A549 (cell line): ENCODE results near the gene GP1BA. TPM values are rescaled to one million over a fixed set of nuclear protein-coding genes. Genes with fewer than 3 reads are reported as not detected.

Source experiments
- ATAC-seq, 2 experiments: fragments of 200-7000 bp in 1 of 2; fragments of >200 bp in 1 of 2; cut with Nextera tagmentation in 1 of 2; cut with Tn5 transposase in 1 of 2; 3 replicates each; pipeline versions ENCODE4 v1.8.0 to v1.9.1; 2018 to 2020; ENCODE audit warnings: mild to moderate bottlenecking in 1 of 2, moderate library complexity in 1 of 2
- CTCF ChIA-PET: fragments of 300-600 bp; sonication (Branson Sonifier 250); formaldehyde crosslinking; extraction: SDS; loops from one replicate; lab custom pipeline; 2021; ENCODE audit warnings: antibody characterized with exemption, inconsistent platforms; lab: Yijun Ruan, JAX
- POLR2A ChIA-PET: fragments of 350-600 bp; formaldehyde crosslinking; extraction: SDS; loops from one replicate; lab custom pipeline; 2021; ENCODE audit warnings: antibody characterized with exemption, inconsistent platforms; lab: Yijun Ruan, JAX
- DNase-seq, 2 experiments: peaks; one replicate each; pipeline versions ENCODE4 v3.0.0 to v3.0.0-alpha.2; 2011 to 2016; ENCODE audit warnings: low read depth in 1 of 2, low spot score in 1 of 2
- FAIRE-seq: peaks from 2 replicates; lab custom pipeline; 2011; peaks lifted over from hg19 to GRCh38; lab: Jason Lieb, UNC
- H3K27ac ChIP-seq, 2 experiments: fragments of >200 bp; sonication (Bioruptor Twin); formaldehyde crosslinking; 3 replicates each; pipeline ENCODE4 v1.5.1; 2016 to 2017
- H3K4me1 ChIP-seq: fragments of >200 bp; sonication (Bioruptor Twin); formaldehyde crosslinking; 3 replicates; pipeline ENCODE4 v1.6.1; 2016
- H3K4me2 ChIP-seq: fragments of >200 bp; sonication (Bioruptor Twin); formaldehyde crosslinking; 3 replicates; pipeline ENCODE4 v1.6.1; 2016
- H3K4me3 ChIP-seq: fragments of >200 bp; sonication (Bioruptor Twin); formaldehyde crosslinking; 3 replicates; pipeline ENCODE4 v1.5.1; 2016
- H3K9me3 ChIP-seq: fragments of >200 bp; sonication (Bioruptor Twin); formaldehyde crosslinking; 3 replicates; pipeline ENCODE4 v1.6.1; 2016
- CBX2 ChIP-seq: fragments of 200-600 bp; sonication (generic); IDR thresholded peaks from 2 replicates; pipeline ENCODE4 v1.6.1; 2016; ENCODE audit warnings: low read depth, mild to moderate bottlenecking, borderline replicate concordance
- CBX8 ChIP-seq: fragments of 200-600 bp; sonication (generic); IDR thresholded peaks from 2 replicates; pipeline ENCODE4 v1.6.1; 2016
- CEBPB ChIP-seq, 2 experiments: fragments of >200 bp in 1 of 2; sonication (Bioruptor Twin) in 1 of 2; formaldehyde crosslinking in 1 of 2; IDR thresholded peaks; 2 replicates each; pipeline ENCODE4 v1.6.1; 2012 to 2016
- CHD2 ChIP-seq: fragments of 150-350 bp; IDR thresholded peaks from 2 replicates; pipeline ENCODE4 v1.6.1; 2014; ENCODE audit warnings: low read length; ENCODE audit not compliant: partially characterized antibody
- EHMT2 ChIP-seq: fragments of 200-600 bp; sonication (generic); IDR thresholded peaks from 2 replicates; pipeline ENCODE4 v1.6.1; 2016; ENCODE audit warnings: antibody characterized with exemption, low read depth, mild to moderate bottlenecking, moderate library complexity
- EP300 ChIP-seq, 2 experiments: fragments of >200 bp; sonication (Bioruptor Twin); formaldehyde crosslinking; IDR thresholded peaks; 2 replicates in 1 of 2; 3 replicates in 1 of 2; pipeline ENCODE4 v1.6.1; 2016 to 2017
- ESRRA ChIP-seq: fragments of 150-350 bp; IDR thresholded peaks from 2 replicates; pipeline ENCODE4 v1.6.1; 2014; ENCODE audit warnings: mild to moderate bottlenecking, low read length, borderline replicate concordance
- FOXS1 ChIP-seq: fragments of 250-450 bp; sonication (Bioruptor Pico); IDR thresholded peaks from 2 replicates; pipeline ENCODE4 v1.5.0; 2020; ENCODE audit warnings: mild to moderate bottlenecking, moderate library complexity
- GATA3 ChIP-seq: IDR thresholded peaks from 2 replicates; pipeline ENCODE4 v1.6.1; 2012; ENCODE audit warnings: borderline replicate concordance
- HDAC2 ChIP-seq: fragments of 200-600 bp; sonication (generic); IDR thresholded peaks from 2 replicates; pipeline ENCODE4 v1.6.1; 2016
- HOXA7 ChIP-seq: fragments of 250-450 bp; sonication (Bioruptor Pico); IDR thresholded peaks from 2 replicates; pipeline ENCODE4 v1.5.0; 2020; ENCODE audit warnings: mild to moderate bottlenecking, moderate library complexity
- HOXB13 ChIP-seq: fragments of 250-450 bp; sonication (Bioruptor Pico); IDR thresholded peaks from 2 replicates; pipeline ENCODE4 v1.5.0; 2020; ENCODE audit warnings: low read depth, mild to moderate bottlenecking, moderate library complexity
- HOXB5 ChIP-seq: fragments of 250-450 bp; sonication (Bioruptor Pico); IDR thresholded peaks from 2 replicates; pipeline ENCODE4 v1.5.0; 2020; ENCODE audit warnings: mild to moderate bottlenecking, moderate library complexity
- KDM1A ChIP-seq: fragments of 200-600 bp; sonication (generic); IDR thresholded peaks from 2 replicates; pipeline ENCODE4 v1.6.1; 2016; ENCODE audit warnings: low read depth, mild to moderate bottlenecking
- KDM5A ChIP-seq: fragments of 200-600 bp; sonication (generic); IDR thresholded peaks from 2 replicates; pipeline ENCODE4 v1.6.1; 2016; ENCODE audit warnings: antibody characterized with exemption, mild to moderate bottlenecking
- MYC ChIP-seq: IDR thresholded peaks from 2 replicates; pipeline ENCODE4 v1.6.1; 2012; ENCODE audit warnings: mild to moderate bottlenecking, inconsistent platforms, low read length, improper control_type of control experiment, borderline replicate concordance
- NFE2L2 ChIP-seq: fragments of 150-350 bp; conservative IDR thresholded peaks from 2 replicates; pipeline ENCODE4 v1.6.1; 2014; ENCODE audit warnings: low read length
- PHF8 ChIP-seq: fragments of 200-600 bp; sonication (generic); IDR thresholded peaks from 2 replicates; pipeline ENCODE4 v1.6.1; 2016; ENCODE audit warnings: low read depth, mild to moderate bottlenecking, antibody characterized with exemption, moderate library complexity, borderline replicate concordance
- POLR2AphosphoS2 ChIP-seq: conservative IDR thresholded peaks from 2 replicates; pipeline ENCODE4 v1.6.1; 2012; ENCODE audit warnings: low read length, improper control_type of control experiment, inconsistent platforms
- RAD21 ChIP-seq, 2 experiments: fragments of >200 bp in 1 of 2; sonication (Bioruptor Twin) in 1 of 2; formaldehyde crosslinking in 1 of 2; IDR thresholded peaks in 1 of 2; conservative IDR thresholded peaks in 1 of 2; 2 replicates in 1 of 2; 3 replicates in 1 of 2; pipeline ENCODE4 v1.6.1; 2012 to 2018; ENCODE audit warnings: inconsistent platforms in 1 of 2
- RCOR1 ChIP-seq: fragments of 150-350 bp; IDR thresholded peaks from 2 replicates; pipeline ENCODE4 v1.6.1; 2014; ENCODE audit warnings: antibody characterized with exemption, low read length, low read depth
- RFX5 ChIP-seq: fragments of 450-650 bp; IDR thresholded peaks from 2 replicates; pipeline ENCODE4 v1.7.1; 2014; ENCODE audit warnings: antibody characterized with exemption, mild to moderate bottlenecking, moderate library complexity
- SMC3 ChIP-seq: fragments of >200 bp; sonication (Bioruptor Twin); formaldehyde crosslinking; IDR thresholded peaks from 3 replicates; pipeline ENCODE4 v1.6.1; 2018; ENCODE audit warnings: inconsistent platforms
- ZFP36 ChIP-seq: fragments of 450-650 bp; IDR thresholded peaks from 2 replicates; pipeline ENCODE4 v1.6.1; 2014; ENCODE audit warnings: borderline replicate concordance; ENCODE audit not compliant: partially characterized antibody
- WGBS: methylation state at CpG from one replicate; pipeline ENCODE4 v1.1.6; 2017; ENCODE audit errors: missing lambda C conversion rate; 5-methylcytosine and 5-hydroxymethylcytosine counted together
- polyA plus RNA-seq, 4 experiments: library from polyadenylated mRNA; depleted of rRNA in 3 of 4; stranded (reverse); fragments of >200 nt; fragmentation: RNase III in 1 of 4; extraction: RNeasy Plus Mini Kit Qiagen cat#74134 plus additional on column Dnase treatment in 1 of 4; gene quantifications; 2 replicates in 3 of 4; 3 replicates in 1 of 4; pipeline ENCODE4 v1.2.3, GENCODE V29; 2011 to 2017
- TF ChIP-seq, protein P1 (sequence below): IDR thresholded peaks from 2 replicates; pipeline ENCODE4 v1.6.1; 2012; ENCODE audit warnings: low read depth, borderline replicate concordance
- TF ChIP-seq, protein P2 (sequence below): fragments of 250-450 bp; sonication (Bioruptor Pico); IDR thresholded peaks from 2 replicates; pipeline ENCODE4 v1.5.0; 2020; ENCODE audit warnings: low read depth, mild to moderate bottlenecking, moderate library complexity
- TF ChIP-seq, protein P3 (sequence below): fragments of >200 bp; sonication (Bioruptor Twin); formaldehyde crosslinking; IDR thresholded peaks from 3 replicates; pipeline ENCODE4 v1.6.1; 2016
- TF ChIP-seq, protein P4 (sequence below): IDR thresholded peaks from 2 replicates; pipeline ENCODE4 v1.6.1; 2012
- TF ChIP-seq, protein P5 (sequence below): fragments of 200-600 bp; sonication (generic); IDR thresholded peaks from 2 replicates; pipeline ENCODE4 v1.6.1; 2016; ENCODE audit warnings: antibody characterized with exemption, mild to moderate bottlenecking, moderate library complexity

Gene GP1BA
- polyA plus RNA-seq, 2 of the 4 experiments (the other 2 are of a cell fraction): not detected

DNA sequence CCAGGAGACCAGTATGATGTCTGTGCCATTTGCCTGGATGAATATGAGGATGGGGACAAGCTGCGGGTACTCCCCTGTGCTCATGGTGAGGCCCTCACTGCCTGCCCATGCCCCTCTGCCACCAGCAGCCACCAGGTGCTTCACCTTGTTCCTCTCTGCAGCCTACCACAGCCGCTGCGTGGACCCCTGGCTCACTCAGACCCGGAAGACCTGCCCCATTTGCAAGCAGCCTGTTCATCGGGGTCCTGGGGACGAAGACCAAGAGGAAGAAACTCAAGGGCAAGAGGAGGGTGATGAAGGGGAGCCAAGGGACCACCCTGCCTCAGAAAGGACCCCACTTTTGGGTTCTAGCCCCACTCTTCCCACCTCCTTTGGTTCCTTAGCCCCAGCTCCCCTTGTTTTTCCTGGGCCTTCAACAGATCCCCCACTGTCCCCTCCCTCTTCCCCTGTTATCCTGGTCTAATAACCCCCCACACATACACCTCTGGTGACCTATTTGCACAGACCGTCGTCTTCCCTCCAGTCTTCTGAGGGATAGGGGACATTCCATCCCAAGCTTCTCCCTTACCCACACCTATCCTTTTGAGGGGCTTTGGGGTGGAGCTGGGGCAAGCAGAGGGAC is 12.6 kb downstream of the GP1BA start (continued):
- TF ChIP-seq CHD2 (peak; percentile 9), FOXS1 (CRISPR knock-in tag) (no peak), CEBPB (IDR thresholded peaks at IDR 0.05) (no peak), ESRRA (0 out of 2 replicates have a peak, but pooled peaks have one; percentile 27), HDAC2 (no peak)
- TF ChIP-seq, protein P1, sequence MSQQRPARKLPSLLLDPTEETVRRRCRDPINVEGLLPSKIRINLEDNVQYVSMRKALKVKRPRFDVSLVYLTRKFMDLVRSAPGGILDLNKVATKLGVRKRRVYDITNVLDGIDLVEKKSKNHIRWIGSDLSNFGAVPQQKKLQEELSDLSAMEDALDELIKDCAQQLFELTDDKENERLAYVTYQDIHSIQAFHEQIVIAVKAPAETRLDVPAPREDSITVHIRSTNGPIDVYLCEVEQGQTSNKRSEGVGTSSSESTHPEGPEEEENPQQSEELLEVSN: no peak

DNA sequence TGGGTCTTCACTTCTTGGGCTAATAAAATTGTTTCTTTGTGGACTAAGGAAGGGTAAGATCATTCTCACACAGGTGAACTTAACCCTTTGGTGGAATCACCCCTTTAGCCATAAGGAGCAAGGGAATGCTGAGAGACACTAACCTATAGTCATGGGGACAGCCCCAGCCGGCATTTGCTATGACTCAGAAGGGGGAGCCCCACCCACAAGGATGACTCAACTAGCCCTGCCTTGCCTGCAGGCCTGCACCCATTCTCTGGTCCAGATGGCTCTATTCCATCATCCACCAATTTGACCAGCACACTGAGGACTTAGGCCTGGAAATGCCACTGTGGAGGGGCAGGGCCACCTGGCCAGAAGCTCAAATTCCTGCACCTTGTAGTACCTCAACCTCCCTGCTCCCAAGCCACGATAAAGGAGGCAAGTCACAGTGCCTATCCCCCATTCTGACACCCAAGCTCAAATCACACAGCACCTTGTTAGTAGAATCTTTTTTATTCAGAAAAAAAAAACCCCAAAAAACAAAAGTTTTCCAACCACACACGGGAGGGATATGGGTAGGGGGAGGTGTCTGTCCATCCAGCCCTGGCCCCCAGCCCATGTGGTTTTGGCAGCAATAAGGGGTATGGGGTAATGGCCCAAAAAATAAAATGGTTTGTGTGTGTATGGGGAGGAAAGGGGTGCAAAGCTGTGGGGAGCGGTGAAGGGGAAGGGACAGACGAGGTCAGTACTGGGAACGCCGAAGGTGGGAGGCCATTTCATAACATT is 13.3 kb downstream of the GP1BA start:
- peak; percentile 13 to 30; a peak in 4 of 6 replicates for ATAC-seq
- H3K27ac ChIP-seq: peak overlapping the region; percentile 99
- H3K4me3 ChIP-seq: peak overlapping the region; percentile 98
- POLR2A ChIA-PET: interaction anchor here (5.3 kb wide), 1 partner anchor 22 kb away, joined by 67 read pairs; the partner anchor contains the start of gene SPAG7
- no peaks in the 10 kb centered on the region for H3K9me3 ChIP-seq
- CTCF ChIA-PET: interaction anchor here (0.6 to 3.7 kb wide), 4 partner anchors 17 to 88 kb away, joined by 3 to 17 read pairs (median 8); partner anchors contain the start of gene CAMTA2
- 14% methylated on average over 7 of the region's 7 CpGs for WGBS
- peaks cover 55% of the 10 kb centered on the region for H3K4me1 ChIP-seq
- peak; percentile 81 for FAIRE-seq
- peak overlapping the region; percentile 99 for H3K4me2 ChIP-seq
- DNase-seq: peak; percentile 89 to 97
- TF ChIP-seq ZFP36 (no peak), GATA3 (peak; percentile 53; the same call in 1 of the 2 replicates), HOXB5 (CRISPR knock-in tag) (0 out of 2 replicates have a peak, but pooled peaks have one; percentile 32), PHF8 (no peak), RFX5 (no peak), HDAC2 (no peak), POLR2AphosphoS2 (peak; percentile 94), RCOR1 (no peak), CBX2 (no peak), CHD2 (no peak), EHMT2 (no peak), MYC (no peak), RAD21 (conservative IDR thresholded peaks at IDR 0.05 in 1 of 2, IDR thresholded peaks at IDR 0.05 in 1 of 2) (no peak), SMC3 (no peak), CBX8 (no peak), KDM5A (no peak), EP300 (IDR thresholded peaks at IDR 0.05) (no peak), HOXB13 (CRISPR knock-in tag) (no peak), NFE2L2 (no peak), KDM1A (no peak), HOXA7 (peak; percentile 91; the same call in 1 of the 2 replicates), CEBPB (IDR thresholded peaks at IDR 0.05) (no peak)
- TF ChIP-seq, protein P2, sequence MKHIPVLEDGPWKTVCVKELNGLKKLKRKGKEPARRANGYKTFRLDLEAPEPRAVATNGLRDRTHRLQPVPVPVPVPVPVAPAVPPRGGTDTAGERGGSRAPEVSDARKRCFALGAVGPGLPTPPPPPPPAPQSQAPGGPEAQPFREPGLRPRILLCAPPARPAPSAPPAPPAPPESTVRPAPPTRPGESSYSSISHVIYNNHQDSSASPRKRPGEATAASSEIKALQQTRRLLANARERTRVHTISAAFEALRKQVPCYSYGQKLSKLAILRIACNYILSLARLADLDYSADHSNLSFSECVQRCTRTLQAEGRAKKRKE: no peak
- TF ChIP-seq, protein P3, sequence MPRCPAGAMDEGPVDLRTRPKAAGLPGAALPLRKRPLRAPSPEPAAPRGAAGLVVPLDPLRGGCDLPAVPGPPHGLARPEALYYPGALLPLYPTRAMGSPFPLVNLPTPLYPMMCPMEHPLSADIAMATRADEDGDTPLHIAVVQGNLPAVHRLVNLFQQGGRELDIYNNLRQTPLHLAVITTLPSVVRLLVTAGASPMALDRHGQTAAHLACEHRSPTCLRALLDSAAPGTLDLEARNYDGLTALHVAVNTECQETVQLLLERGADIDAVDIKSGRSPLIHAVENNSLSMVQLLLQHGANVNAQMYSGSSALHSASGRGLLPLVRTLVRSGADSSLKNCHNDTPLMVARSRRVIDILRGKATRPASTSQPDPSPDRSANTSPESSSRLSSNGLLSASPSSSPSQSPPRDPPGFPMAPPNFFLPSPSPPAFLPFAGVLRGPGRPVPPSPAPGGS: peak; percentile 88; the same call in 2 of the 3 replicates
- TF ChIP-seq, protein P4, sequence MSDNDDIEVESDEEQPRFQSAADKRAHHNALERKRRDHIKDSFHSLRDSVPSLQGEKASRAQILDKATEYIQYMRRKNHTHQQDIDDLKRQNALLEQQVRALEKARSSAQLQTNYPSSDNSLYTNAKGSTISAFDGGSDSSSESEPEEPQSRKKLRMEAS: peak; percentile 69
- TF ChIP-seq, protein P5, sequence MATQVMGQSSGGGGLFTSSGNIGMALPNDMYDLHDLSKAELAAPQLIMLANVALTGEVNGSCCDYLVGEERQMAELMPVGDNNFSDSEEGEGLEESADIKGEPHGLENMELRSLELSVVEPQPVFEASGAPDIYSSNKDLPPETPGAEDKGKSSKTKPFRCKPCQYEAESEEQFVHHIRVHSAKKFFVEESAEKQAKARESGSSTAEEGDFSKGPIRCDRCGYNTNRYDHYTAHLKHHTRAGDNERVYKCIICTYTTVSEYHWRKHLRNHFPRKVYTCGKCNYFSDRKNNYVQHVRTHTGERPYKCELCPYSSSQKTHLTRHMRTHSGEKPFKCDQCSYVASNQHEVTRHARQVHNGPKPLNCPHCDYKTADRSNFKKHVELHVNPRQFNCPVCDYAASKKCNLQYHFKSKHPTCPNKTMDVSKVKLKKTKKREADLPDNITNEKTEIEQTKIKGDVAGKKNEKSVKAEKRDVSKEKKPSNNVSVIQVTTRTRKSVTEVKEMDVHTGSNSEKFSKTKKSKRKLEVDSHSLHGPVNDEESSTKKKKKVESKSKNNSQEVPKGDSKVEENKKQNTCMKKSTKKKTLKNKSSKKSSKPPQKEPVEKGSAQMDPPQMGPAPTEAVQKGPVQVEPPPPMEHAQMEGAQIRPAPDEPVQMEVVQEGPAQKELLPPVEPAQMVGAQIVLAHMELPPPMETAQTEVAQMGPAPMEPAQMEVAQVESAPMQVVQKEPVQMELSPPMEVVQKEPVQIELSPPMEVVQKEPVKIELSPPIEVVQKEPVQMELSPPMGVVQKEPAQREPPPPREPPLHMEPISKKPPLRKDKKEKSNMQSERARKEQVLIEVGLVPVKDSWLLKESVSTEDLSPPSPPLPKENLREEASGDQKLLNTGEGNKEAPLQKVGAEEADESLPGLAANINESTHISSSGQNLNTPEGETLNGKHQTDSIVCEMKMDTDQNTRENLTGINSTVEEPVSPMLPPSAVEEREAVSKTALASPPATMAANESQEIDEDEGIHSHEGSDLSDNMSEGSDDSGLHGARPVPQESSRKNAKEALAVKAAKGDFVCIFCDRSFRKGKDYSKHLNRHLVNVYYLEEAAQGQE: no peak; the same call in 1 of the 2 replicates
- TF ChIP-seq, protein P1: no peak
